ENCODE measurements around the gene NME7.

Gene NME7

GRCh38 chr1:169127305-169127704 is 240.3 kb downstream of the NME7 start:
- POLR2A ChIA-PET: no interaction called here
- H3K27ac ChIP-seq (ENCODE audit: extremely low read depth, low read depth, low read length): no peak overlapping the region
- TF ChIP-seq ZNF121 (tag by site-specific recombination; IDR thresholded peaks at IDR 0.05) (no peak), ZNF639 (tag by site-specific recombination; IDR thresholded peaks at IDR 0.05) (no peak), ZNF341 (tag by site-specific recombination; IDR thresholded peaks at IDR 0.05; ENCODE audit: low read depth) (no peak), ZBTB48 (tag by site-specific recombination; IDR thresholded peaks at IDR 0.05) (no peak), ZNF707 (tag by site-specific recombination; IDR thresholded peaks at IDR 0.05) (no peak), ZNF148 (tag by site-specific recombination; IDR thresholded peaks at IDR 0.05; ENCODE audit: borderline replicate concordance) (no peak), ZBTB7A (tag by site-specific recombination; IDR thresholded peaks at IDR 0.05; ENCODE audit: low read depth) (no peak), CTCF (tag by site-specific recombination; IDR thresholded peaks at IDR 0.05) (no peak), ZBTB11 (tag by site-specific recombination; conservative IDR thresholded peaks at IDR 0.05; ENCODE audit: low read depth) (no peak), SETDB1 (IDR thresholded peaks at IDR 0.05; ENCODE audit: insufficient read length, low read length) (no peak), ZNF544 (tag by site-specific recombination; IDR thresholded peaks at IDR 0.05) (no peak), ZNF610 (tag by site-specific recombination; IDR thresholded peaks at IDR 0.05; ENCODE audit: borderline replicate concordance) (no peak), ZBTB20 (tag by site-specific recombination; IDR thresholded peaks at IDR 0.05) (no peak), ATF2 (tag by site-specific recombination; IDR thresholded peaks at IDR 0.05; ENCODE audit: low read depth) (no peak), ZNF513 (tag by site-specific recombination; IDR thresholded peaks at IDR 0.05) (no peak)

More at GRCh38 chr1:169127305-169127704, 240.3 kb downstream of the NME7 start:
- CTCF ChIA-PET: interaction anchor here (0.7 kb wide), 1 partner anchor 124 kb away, joined by 5 read pairs; no protein-coding TSS in a partner anchor
- H3K4me1 ChIP-seq (ENCODE audit: control insufficient read depth, insufficient read depth, low read length): no peaks in the 10 kb centered on the region
- no peak overlapping the region for H3K4me3 ChIP-seq (ENCODE audit: low read depth, low read length)
- peaks cover 37 to 75% of the 10 kb centered on the region in 2 experiments for H3K36me3 ChIP-seq (ENCODE audit: control insufficient read depth in 2 of 2, insufficient read depth in 1 of 2, low read length in 2 of 2)
- no peaks in the 10 kb centered on the region for H3K9me3 ChIP-seq (ENCODE audit: control insufficient read depth, insufficient read depth, low read depth, low read length)

All from HEK293 (cell line).